Activated T-helper 2 cell treated with anti-CD3 and anti-CD28 coated beads, Interferon-gamma antibody, Interleukin-2, Interleukin-4, amounts not matched to agents 10 μg/mL and 5 μg/mL and 100 μg/mL, durations not matched to agents 14 hours and 24 hours and 36 hours (primary cell): ENCODE data around the gene STARD13. TPM values are rescaled to one million over a fixed set of nuclear protein-coding genes. Genes with fewer than 3 reads are reported as not detected.

Experiments used
- DNase-seq: peaks from one replicate; pipeline ENCODE4 v3.0.0; 2021; ENCODE audit warnings: low spot score
- H3K27ac Mint-ChIP-seq: one replicate; pipeline ENCODE4 v1.8.0; 2021; ENCODE audit warnings: mixed read lengths
- H3K27me3 Mint-ChIP-seq: one replicate; pipeline ENCODE4 v1.8.0; 2021; ENCODE audit warnings: low read depth, mixed read lengths
- H3K36me3 Mint-ChIP-seq: one replicate; pipeline ENCODE4 v1.8.0; 2021; ENCODE audit warnings: low read depth, mixed read lengths
- H3K4me1 Mint-ChIP-seq: one replicate; pipeline ENCODE4 v1.8.0; 2021; ENCODE audit warnings: low read depth, mixed read lengths
- H3K4me3 Mint-ChIP-seq: one replicate; pipeline ENCODE4 v1.8.0; 2021; ENCODE audit warnings: low read depth, mild to moderate bottlenecking, moderate library complexity, mixed read lengths
- H3K9me3 Mint-ChIP-seq: one replicate; pipeline ENCODE4 v1.8.0; 2021; ENCODE audit warnings: mixed read lengths
- intact Hi-C: fragments of 100-400 bp; cut with micrococcal nuclease; formaldehyde crosslinking; loops from one replicate; pipeline ENCODE4 v1.15.1; 2023
- total RNA-seq: library from RNA; stranded (reverse); gene quantifications from 2 replicates; pipeline ENCODE4 v1.2.3, GENCODE V29; 2022

Gene STARD13
- total RNA-seq, 1 donor from 2014 or later = 1.5 TPM

GRCh38 chr13:33106656-33107360 is 178.7 kb downstream of the STARD13 start:
- Mint-ChIP-seq H3K36me3 (no peaks in the 10 kb centered on the region), H3K4me1 (no peaks in the 10 kb centered on the region), H3K27me3 (no peaks in the 10 kb centered on the region), H3K4me3 (no peak overlapping the region), H3K27ac (no peak overlapping the region), H3K9me3 (no peaks in the 10 kb centered on the region)
- DNase-seq = no peak
- intact Hi-C loops = no loop called here

GRCh38 chr13:33105387-33106005 is 180.1 kb downstream of the STARD13 start:
- no peak for DNase-seq
- H3K9me3 Mint-ChIP-seq = no peaks in the 10 kb centered on the region
- no peak overlapping the region for H3K4me3 Mint-ChIP-seq
- H3K4me1 Mint-ChIP-seq = no peaks in the 10 kb centered on the region
- intact Hi-C loops = no loop called here
- no peaks in the 10 kb centered on the region for H3K27me3 Mint-ChIP-seq
- H3K36me3 Mint-ChIP-seq = no peaks in the 10 kb centered on the region
- H3K27ac Mint-ChIP-seq = no peak overlapping the region

GRCh38 chr13:33103457-33103856 is 182.1 kb downstream of the STARD13 start:
- intact Hi-C loops = no loop called here
- H3K4me1 Mint-ChIP-seq = no peaks in the 10 kb centered on the region
- H3K4me3 Mint-ChIP-seq = no peak overlapping the region
- DNase-seq = no peak
- no peaks in the 10 kb centered on the region for H3K36me3 Mint-ChIP-seq
- peaks cover 2% of the 10 kb centered on the region for H3K27me3 Mint-ChIP-seq
- H3K9me3 Mint-ChIP-seq = peaks cover 1% of the 10 kb centered on the region
- no peak overlapping the region for H3K27ac Mint-ChIP-seq

DNA sequence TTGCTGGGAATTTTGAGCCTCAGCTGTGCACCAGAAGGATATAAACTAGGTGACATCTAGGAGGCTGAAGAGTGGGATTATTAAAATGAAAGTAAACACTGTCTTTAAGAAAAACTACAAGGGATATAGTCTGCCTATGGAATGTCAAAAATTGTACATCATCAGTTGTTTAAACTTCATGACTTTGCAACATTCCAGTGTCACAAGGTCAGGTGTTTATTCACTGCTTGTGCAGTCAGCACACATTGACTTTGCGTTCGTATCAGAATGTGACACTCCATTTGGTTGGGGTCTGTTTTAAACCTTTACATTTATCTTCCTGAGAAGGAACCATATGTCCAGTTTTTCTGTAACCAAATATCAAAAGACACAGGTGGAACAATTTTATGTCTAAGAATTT is 183.7 kb downstream of the STARD13 start:
- intact Hi-C loops = no loop called here
- H3K4me3 Mint-ChIP-seq = no peak overlapping the region
- no peaks in the 10 kb centered on the region for H3K36me3 Mint-ChIP-seq
- no peak overlapping the region for H3K27ac Mint-ChIP-seq
- H3K4me1 Mint-ChIP-seq = no peaks in the 10 kb centered on the region
- peaks cover 6% of the 10 kb centered on the region for H3K27me3 Mint-ChIP-seq
- DNase-seq = no peak
- H3K9me3 Mint-ChIP-seq = peaks cover 7% of the 10 kb centered on the region

DNA sequence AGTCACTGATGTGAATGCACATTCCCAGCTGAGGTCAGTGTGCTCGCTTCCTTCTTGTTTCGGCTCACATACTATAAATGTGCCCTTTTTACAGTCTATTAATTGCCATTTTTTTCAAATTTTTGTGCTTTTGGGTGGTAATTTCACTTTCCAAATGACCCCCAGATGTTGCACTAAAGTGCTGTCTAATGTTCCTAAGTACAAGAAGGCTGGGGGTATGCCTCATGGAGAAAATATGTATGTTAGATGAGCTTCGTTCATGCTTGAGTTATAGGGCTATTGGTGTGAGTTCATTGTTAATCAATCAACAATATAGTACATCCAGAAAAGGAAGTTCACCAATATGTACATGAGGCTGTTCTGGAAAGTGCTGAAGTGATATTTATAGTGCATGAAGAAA is 184.7 kb downstream of the STARD13 start:
- Mint-ChIP-seq H3K27ac (no peak overlapping the region), H3K9me3 (peaks cover 7% of the 10 kb centered on the region), H3K27me3 (peaks cover 6% of the 10 kb centered on the region), H3K4me1 (no peaks in the 10 kb centered on the region), H3K36me3 (no peaks in the 10 kb centered on the region), H3K4me3 (no peak overlapping the region)
- intact Hi-C loops = no loop called here
- no peak for DNase-seq

DNA sequence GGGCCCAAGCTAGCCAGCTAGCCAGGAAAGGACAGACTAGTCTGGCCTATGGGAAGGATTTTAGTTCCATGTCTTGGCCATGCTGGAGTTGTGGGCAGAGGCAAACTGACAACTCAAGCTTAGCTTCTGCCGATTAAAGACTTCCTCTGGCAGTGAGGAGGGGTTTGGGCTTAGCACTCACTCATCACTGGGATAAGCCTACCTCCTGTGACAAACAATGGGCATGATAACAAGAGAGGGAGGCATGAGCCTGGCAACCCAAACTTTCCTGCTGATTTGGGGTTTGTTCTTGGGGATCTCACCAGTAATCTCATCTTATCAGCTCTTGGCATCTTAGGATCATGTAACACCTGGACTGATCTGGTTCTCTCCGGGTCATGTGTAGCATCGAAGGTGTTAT is 185.7 kb downstream of the STARD13 start:
- no peak overlapping the region for H3K4me3 Mint-ChIP-seq
- peaks cover 7% of the 10 kb centered on the region for H3K9me3 Mint-ChIP-seq
- H3K27ac Mint-ChIP-seq = no peak overlapping the region
- intact Hi-C loops = no loop called here
- H3K36me3 Mint-ChIP-seq = no peaks in the 10 kb centered on the region
- no peaks in the 10 kb centered on the region for H3K4me1 Mint-ChIP-seq
- no peak for DNase-seq
- peaks cover 6% of the 10 kb centered on the region for H3K27me3 Mint-ChIP-seq

DNA sequence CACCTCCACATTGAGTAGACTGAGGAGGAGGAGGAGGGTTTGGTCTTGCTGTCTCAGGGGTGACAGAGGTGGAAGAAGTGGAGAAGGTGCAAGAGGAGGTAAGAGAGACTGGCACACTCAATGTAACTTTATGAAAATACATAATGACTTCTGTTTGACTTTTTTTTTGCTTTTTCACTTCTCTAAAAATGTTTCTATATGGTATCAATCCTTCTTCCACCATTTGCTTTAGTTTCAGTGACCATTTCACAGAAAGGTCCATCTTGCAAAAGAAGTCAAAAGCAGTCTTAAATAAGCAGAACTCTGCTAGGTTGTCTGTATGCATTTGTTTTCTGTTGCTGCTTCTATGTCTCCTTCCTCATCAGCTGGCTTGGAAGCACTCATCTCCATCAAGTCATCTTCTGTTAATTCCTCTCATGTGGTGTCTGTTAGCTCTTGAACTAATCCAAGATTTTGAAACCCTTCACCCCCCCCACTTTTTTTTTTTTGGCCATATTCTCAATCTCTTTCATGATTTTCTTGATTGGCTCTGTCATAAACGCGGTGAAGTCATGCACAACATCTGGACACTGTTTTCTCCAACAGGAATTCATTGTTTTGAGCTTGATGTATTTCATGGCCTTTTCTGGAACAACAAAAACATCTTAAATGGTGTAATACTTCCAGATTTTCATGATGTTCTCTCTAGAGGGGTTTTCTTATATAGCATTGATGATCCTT is 188.5 kb downstream of the STARD13 start:
- peaks cover 7% of the 10 kb centered on the region for H3K9me3 Mint-ChIP-seq
- no peaks in the 10 kb centered on the region for H3K4me1 Mint-ChIP-seq
- DNase-seq = no peak
- H3K4me3 Mint-ChIP-seq = no peak overlapping the region
- intact Hi-C loops = no loop called here
- H3K27me3 Mint-ChIP-seq = peaks cover 6% of the 10 kb centered on the region
- H3K27ac Mint-ChIP-seq = no peak overlapping the region
- no peaks in the 10 kb centered on the region for H3K36me3 Mint-ChIP-seq

- Mint-ChIP-seq H3K27me3 (peaks cover 4% of the 10 kb centered on the region), H3K27ac (no peak overlapping the region), H3K4me3 (no peak overlapping the region), H3K36me3 (no peaks in the 10 kb centered on the region), H3K4me1 (peaks cover 7% of the 10 kb centered on the region), H3K9me3 (no peaks in the 10 kb centered on the region)
- intact Hi-C loops = no loop called here
- no peak for DNase-seq
Observed at GRCh38 chr13:33092073-33092987, 193.2 kb downstream of the STARD13 start.

GRCh38 chr13:33091415-33091774 is 194.2 kb downstream of the STARD13 start:
- Mint-ChIP-seq H3K36me3 (no peaks in the 10 kb centered on the region), H3K27me3 (no peaks in the 10 kb centered on the region), H3K4me3 (no peak overlapping the region), H3K9me3 (no peaks in the 10 kb centered on the region), H3K27ac (no peak overlapping the region), H3K4me1 (peaks cover 13% of the 10 kb centered on the region)
- intact Hi-C loops = no loop called here
- no peak for DNase-seq

DNA sequence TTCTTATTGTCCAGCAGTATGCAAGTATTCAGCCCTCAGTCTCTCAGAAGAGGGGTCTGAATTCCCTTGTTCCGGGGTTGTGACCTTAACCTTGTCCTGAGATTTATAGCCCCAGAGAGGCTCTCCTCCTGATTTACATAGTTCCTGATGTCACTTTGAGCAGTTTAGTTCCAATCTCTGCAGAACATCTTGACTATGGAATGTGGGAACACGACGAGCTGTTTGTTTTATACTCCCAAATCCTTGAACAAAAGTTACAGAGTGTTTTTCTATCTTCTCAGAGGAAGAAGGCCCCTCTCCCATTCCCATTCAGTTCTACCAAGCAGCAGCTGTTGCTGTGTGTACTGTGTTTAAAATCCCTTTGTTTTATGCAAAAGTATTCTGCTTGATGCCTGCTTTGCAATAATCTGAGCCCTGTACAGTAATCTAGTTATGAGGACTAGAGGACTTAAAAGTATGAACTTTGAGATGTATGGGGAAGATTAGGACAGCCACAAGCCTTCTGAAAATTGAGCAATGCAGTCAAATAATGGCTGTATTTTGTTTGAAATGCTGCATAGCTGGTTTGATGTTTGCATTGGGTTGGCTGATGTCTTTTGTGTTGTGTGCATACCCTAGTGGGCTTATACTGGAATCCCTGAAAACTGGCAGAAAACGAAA is 194.7 kb downstream of the STARD13 start:
- intact Hi-C loops = no loop called here
- H3K27ac Mint-ChIP-seq = no peak overlapping the region
- H3K9me3 Mint-ChIP-seq = no peaks in the 10 kb centered on the region
- H3K27me3 Mint-ChIP-seq = no peaks in the 10 kb centered on the region
- H3K36me3 Mint-ChIP-seq = no peaks in the 10 kb centered on the region
- H3K4me1 Mint-ChIP-seq = peaks cover 18% of the 10 kb centered on the region
- no peak for DNase-seq
- no peak overlapping the region for H3K4me3 Mint-ChIP-seq

- DNase-seq = no peak
- H3K36me3 Mint-ChIP-seq = no peaks in the 10 kb centered on the region
- no peaks in the 10 kb centered on the region for H3K27me3 Mint-ChIP-seq
- intact Hi-C loops = no loop called here
- no peaks in the 10 kb centered on the region for H3K9me3 Mint-ChIP-seq
- no peak overlapping the region for H3K27ac Mint-ChIP-seq
- H3K4me3 Mint-ChIP-seq = no peak overlapping the region
- H3K4me1 Mint-ChIP-seq = peaks cover 21% of the 10 kb centered on the region
Observed at GRCh38 chr13:33089311-33089710, 196.2 kb downstream of the STARD13 start.

DNA sequence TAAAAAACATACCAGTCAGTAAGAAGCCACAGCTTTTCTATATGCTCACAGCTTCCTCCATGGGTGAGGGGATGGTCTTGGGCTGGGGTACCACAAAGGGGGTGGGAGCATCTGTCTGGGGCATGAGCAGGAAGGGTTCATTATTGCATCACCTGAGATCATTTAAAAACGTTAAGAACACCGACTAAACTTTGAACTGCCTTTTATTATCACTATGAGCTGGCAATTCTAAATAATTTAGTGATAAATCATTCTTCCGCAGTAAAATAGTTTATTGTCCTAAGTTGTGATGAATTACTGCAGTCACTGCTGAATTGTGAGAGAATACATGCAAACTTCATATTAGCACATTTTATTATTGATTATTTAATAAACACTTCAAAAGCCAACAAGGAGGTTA is 197.8 kb downstream of the STARD13 start:
- DNase-seq = no peak
- H3K27ac Mint-ChIP-seq = no peak overlapping the region
- H3K27me3 Mint-ChIP-seq = no peaks in the 10 kb centered on the region
- H3K9me3 Mint-ChIP-seq = no peaks in the 10 kb centered on the region
- peaks cover 21% of the 10 kb centered on the region for H3K4me1 Mint-ChIP-seq
- no peaks in the 10 kb centered on the region for H3K36me3 Mint-ChIP-seq
- intact Hi-C loops = no loop called here
- H3K4me3 Mint-ChIP-seq = no peak overlapping the region
